DOHH2 (cell line): Measurements from ENCODE around the gene CGN.

Source experiments
- CTCF ChIP-seq: fragments of 200-600 bp; sonication (generic); IDR thresholded peaks from one replicate; pipeline ENCODE4 v1.5.1; 2014; ENCODE audit warnings: antibody characterized with exemption, mild to moderate bottlenecking, low read depth, low read length; ENCODE audit not compliant: poor library complexity, severe bottlenecking
- EZH2phosphoT487 ChIP-seq: fragments of 200-600 bp; sonication (generic); IDR thresholded peaks from 2 replicates; pipeline ENCODE4 v1.6.1; 2017; ENCODE audit warnings: borderline replicate concordance, mild to moderate bottlenecking, antibody characterized with exemption, low read length, moderate library complexity, mixed read lengths

GRCh38 chr1:151526735-151527525 lies 15.7 kb downstream of the CGN start:
- TF ChIP-seq CTCF (no peak), EZH2phosphoT487 (no peak)
